Measurements from ENCODE around the gene S100A13.
A peak's percentile ranks its signal among the peaks of the same experiment; 100 is the strongest.

- TF ChIP-seq POLR2AphosphoS5 (IDR thresholded peaks at IDR 0.05): peak in 1 of 3 donors; percentile 7
- TF ChIP-seq POLR2A (IDR thresholded peaks at IDR 0.05): no peak
- no peak for TF ChIP-seq CTCF (IDR thresholded peaks at IDR 0.05)
Measured at GRCh38 chr1:153649137-153649862, 22.0 kb upstream of the S100A13 start.
